Endothelial cell (in vitro differentiated cells): ENCODE measurements around the gene RABGEF1. TPM values are rescaled to one million over a fixed set of nuclear protein-coding genes. Genes with fewer than 3 reads are reported as not detected.
"Not testable (repeated sequence)": the region's sequence is repeated elsewhere in the genome, so short reads cannot be mapped to it uniquely, and the experiment has no call there.

Experiments used
- DNase-seq: peaks from one replicate; pipeline ENCODE4 v3.0.0; 2021; ENCODE audit warnings: low spot score
- H3K27ac Mint-ChIP-seq: one replicate; pipeline ENCODE4 v1.8.0; 2021; ENCODE audit warnings: mixed read lengths, inconsistent platforms; ENCODE audit not compliant: unreplicated experiment
- H3K27me3 Mint-ChIP-seq: one replicate; pipeline ENCODE4 v1.8.0; 2021; ENCODE audit warnings: mild to moderate bottlenecking, moderate library complexity, mixed read lengths, inconsistent platforms; ENCODE audit not compliant: unreplicated experiment
- H3K36me3 Mint-ChIP-seq: one replicate; pipeline ENCODE4 v1.8.0; 2021; ENCODE audit warnings: mild to moderate bottlenecking, low read depth, mixed read lengths, inconsistent platforms; ENCODE audit not compliant: unreplicated experiment
- H3K4me1 Mint-ChIP-seq: one replicate; pipeline ENCODE4 v1.8.0; 2021; ENCODE audit warnings: mild to moderate bottlenecking, mixed read lengths, inconsistent platforms; ENCODE audit not compliant: unreplicated experiment
- H3K4me3 Mint-ChIP-seq: one replicate; pipeline ENCODE4 v1.8.0; 2021; ENCODE audit warnings: mild to moderate bottlenecking, mixed read lengths, inconsistent platforms; ENCODE audit not compliant: unreplicated experiment
- H3K9me3 Mint-ChIP-seq: one replicate; pipeline ENCODE4 v1.8.0; 2021; ENCODE audit warnings: mixed read lengths, inconsistent platforms; ENCODE audit not compliant: unreplicated experiment
- CTCF ChIP-seq: fragments of 200-600 bp; sonication (generic); IDR thresholded peaks from one replicate; pipeline ENCODE4 v1.5.0; 2021; ENCODE audit warnings: antibody characterized with exemption; ENCODE audit not compliant: unreplicated experiment
- total RNA-seq: library from RNA; stranded (reverse); fragmentation: NEBNext Ultra II Directional; extraction: Animal tissue kit (Norgen Biotek cat#: 25700); gene quantifications from one replicate; pipeline ENCODE4 v1.2.1, GENCODE V29; 2021; ENCODE audit not compliant: unreplicated experiment

Gene RABGEF1
- total RNA-seq, 1 donor from 2014 or later, result 19.2 TPM

- TF ChIP-seq CTCF, result no peak
- no peaks in the 10 kb centered on the region for H3K4me1 Mint-ChIP-seq
- peaks cover 9% of the 10 kb centered on the region for H3K27me3 Mint-ChIP-seq
- H3K9me3 Mint-ChIP-seq, result no peaks in the 10 kb centered on the region
- no peak overlapping the region for H3K27ac Mint-ChIP-seq
- no peak for DNase-seq
- no peak overlapping the region for H3K4me3 Mint-ChIP-seq
- peaks cover 11% of the 10 kb centered on the region for H3K36me3 Mint-ChIP-seq
Measured at GRCh38 chr7:66697449-66698438, 42.8 kb upstream of the RABGEF1 start.

GRCh38 chr7:66698652-66699205 lies 41.8 kb upstream of the RABGEF1 start:
- Mint-ChIP-seq H3K36me3 (peaks cover 11% of the 10 kb centered on the region), H3K27me3 (peaks cover 9% of the 10 kb centered on the region), H3K27ac (no peak overlapping the region), H3K4me1 (no peaks in the 10 kb centered on the region), H3K4me3 (no peak overlapping the region), H3K9me3 (no peaks in the 10 kb centered on the region)
- TF ChIP-seq CTCF, result no peak
- no peak for DNase-seq

- Mint-ChIP-seq H3K36me3 (peaks cover 5% of the 10 kb centered on the region), H3K4me3 (no peak overlapping the region), H3K9me3 (no peaks in the 10 kb centered on the region), H3K27ac (no peak overlapping the region), H3K27me3 (peaks cover 9% of the 10 kb centered on the region), H3K4me1 (no peaks in the 10 kb centered on the region)
- no peak for DNase-seq
- no peak for TF ChIP-seq CTCF
Measured at GRCh38 chr7:66699998-66700397, 40.5 kb upstream of the RABGEF1 start.

GRCh38 chr7:66700633-66701131 lies 39.9 kb upstream of the RABGEF1 start:
- no peaks in the 10 kb centered on the region for H3K4me1 Mint-ChIP-seq
- H3K27me3 Mint-ChIP-seq, result peaks cover 8% of the 10 kb centered on the region
- TF ChIP-seq CTCF, result no peak
- no peak overlapping the region for H3K4me3 Mint-ChIP-seq
- no peaks in the 10 kb centered on the region for H3K36me3 Mint-ChIP-seq
- H3K27ac Mint-ChIP-seq, result no peak overlapping the region
- DNase-seq, result no peak
- no peaks in the 10 kb centered on the region for H3K9me3 Mint-ChIP-seq

- no peak overlapping the region for H3K27ac Mint-ChIP-seq
- peaks cover 5% of the 10 kb centered on the region for H3K36me3 Mint-ChIP-seq
- no peaks in the 10 kb centered on the region for H3K9me3 Mint-ChIP-seq
- no peak for DNase-seq
- no peak for TF ChIP-seq CTCF
- no peaks in the 10 kb centered on the region for H3K4me1 Mint-ChIP-seq
- H3K4me3 Mint-ChIP-seq, result no peak overlapping the region
- H3K27me3 Mint-ChIP-seq, result no peaks in the 10 kb centered on the region
Measured at GRCh38 chr7:66707825-66708224, 32.7 kb upstream of the RABGEF1 start.

GRCh38 chr7:66710752-66711151 lies 29.8 kb upstream of the RABGEF1 start:
- not testable (repeated sequence) for H3K27ac Mint-ChIP-seq, H3K9me3 Mint-ChIP-seq, DNase-seq, H3K4me1 Mint-ChIP-seq, H3K4me3 Mint-ChIP-seq, H3K27me3 Mint-ChIP-seq
- H3K36me3 Mint-ChIP-seq, result peaks cover 17% of the 10 kb centered on the region
